Measurements from ENCODE around the gene DLG2.

The DLG2 gene

GRCh38 chr11:83611600-83611999, 2015.5 kb downstream of the DLG2 start:
- no peak overlapping the region for H3K4me3 ChIP-seq (ENCODE audit: low read depth, low read length)
- no peak for TF ChIP-seq CTCF (IDR thresholded peaks at IDR 0.05; ENCODE audit: low read depth, low read length)

DNA sequence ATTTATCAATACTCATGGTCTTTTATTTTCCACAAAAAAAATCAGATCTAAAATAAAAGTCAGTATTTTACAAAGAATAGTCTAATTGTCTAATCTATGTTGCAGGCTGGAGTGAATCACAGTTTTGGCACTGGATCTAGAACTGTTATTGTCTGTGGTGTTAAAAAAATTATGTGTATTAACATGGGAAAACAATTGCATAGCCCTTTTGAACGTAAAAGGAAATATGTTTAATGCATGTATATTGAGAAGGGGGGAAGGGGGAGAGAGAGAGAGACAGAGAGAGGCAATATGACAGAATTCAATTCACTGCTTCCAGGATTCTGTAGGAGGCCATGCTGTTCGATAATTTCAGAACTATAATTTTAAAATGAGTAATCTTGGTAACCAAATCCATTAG, 2016.1 kb downstream of the DLG2 start:
- no peak for TF ChIP-seq CTCF (IDR thresholded peaks at IDR 0.05; ENCODE audit: low read depth, low read length)

GRCh38 chr11:83609191-83609590, 2018.0 kb downstream of the DLG2 start:
- TF ChIP-seq CTCF (IDR thresholded peaks at IDR 0.05; ENCODE audit: low read depth, low read length) = no peak
- H3K4me3 ChIP-seq (ENCODE audit: low read depth, low read length) = no peak overlapping the region

More for the DNA sequence above, 2016.1 kb downstream of the DLG2 start:
- H3K4me3 ChIP-seq (ENCODE audit: low read depth, low read length) = no peak overlapping the region

- TF ChIP-seq CTCF (IDR thresholded peaks at IDR 0.05; ENCODE audit: low read depth, low read length) = no peak
Observed at GRCh38 chr11:83608571-83608970, 2018.6 kb downstream of the DLG2 start.

GRCh38 chr11:83601914-83602527, 2025.1 kb downstream of the DLG2 start:
- H3K4me3 ChIP-seq (ENCODE audit: low read depth, low read length) = no peak overlapping the region
- no peak for TF ChIP-seq CTCF (IDR thresholded peaks at IDR 0.05; ENCODE audit: low read depth, low read length)

More at GRCh38 chr11:83608571-83608970, 2018.6 kb downstream of the DLG2 start:
- no peak overlapping the region for H3K4me3 ChIP-seq (ENCODE audit: low read depth, low read length)

GRCh38 chr11:83601201-83601913, 2025.8 kb downstream of the DLG2 start:
- TF ChIP-seq CTCF (IDR thresholded peaks at IDR 0.05; ENCODE audit: low read depth, low read length) = no peak
- no peak overlapping the region for H3K4me3 ChIP-seq (ENCODE audit: low read depth, low read length)

- H3K4me3 ChIP-seq (ENCODE audit: low read depth, low read length) = no peak overlapping the region
- no peak for TF ChIP-seq CTCF (IDR thresholded peaks at IDR 0.05; ENCODE audit: low read depth, low read length)
Observed at GRCh38 chr11:83600661-83601060, 2026.5 kb downstream of the DLG2 start.

Measured in WI38 (cell line).